ENCODE measurements around the gene ATG10.
"Not testable (repeated sequence)": the region's sequence is repeated elsewhere in the genome, so short reads cannot be mapped to it uniquely, and the experiment has no call there.

Gene ATG10

DNA sequence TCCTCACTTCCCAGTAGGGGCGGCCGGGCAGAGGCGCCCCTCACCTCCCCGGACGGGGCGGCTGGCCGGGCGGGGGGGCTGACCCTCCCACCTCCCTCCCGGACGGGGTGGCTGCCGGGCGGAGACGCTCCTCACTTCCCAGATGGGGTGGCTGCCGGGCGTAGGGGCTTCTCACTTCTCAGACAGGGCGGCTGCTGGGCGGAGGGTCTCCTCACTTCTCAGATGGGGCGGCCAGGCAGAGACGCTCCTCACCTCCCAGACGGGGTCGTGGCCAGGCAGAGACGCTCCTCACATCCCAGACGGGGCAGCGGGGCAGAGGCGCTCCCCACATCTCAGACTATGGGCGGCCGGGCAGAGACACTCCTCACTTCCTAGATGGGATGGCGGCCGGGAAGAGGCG is 11.7 kb downstream of the ATG10 start:
- H3K27me3 ChIP-seq (ENCODE audit: control insufficient read depth, insufficient read depth, low read length); H3K9me3 ChIP-seq (ENCODE audit: control insufficient read depth, low read depth, low read length); H3K36me3 ChIP-seq (ENCODE audit: control insufficient read depth, low read depth, low read length); H3K27ac ChIP-seq (ENCODE audit: low read length); H3K4me3 ChIP-seq (ENCODE audit: low read length); H3K9ac ChIP-seq (ENCODE audit: low read length): not testable (repeated sequence)
- peaks cover 27% of the 10 kb centered on the region for H3K4me1 ChIP-seq (ENCODE audit: control insufficient read depth, low read depth, low read length)

DNA sequence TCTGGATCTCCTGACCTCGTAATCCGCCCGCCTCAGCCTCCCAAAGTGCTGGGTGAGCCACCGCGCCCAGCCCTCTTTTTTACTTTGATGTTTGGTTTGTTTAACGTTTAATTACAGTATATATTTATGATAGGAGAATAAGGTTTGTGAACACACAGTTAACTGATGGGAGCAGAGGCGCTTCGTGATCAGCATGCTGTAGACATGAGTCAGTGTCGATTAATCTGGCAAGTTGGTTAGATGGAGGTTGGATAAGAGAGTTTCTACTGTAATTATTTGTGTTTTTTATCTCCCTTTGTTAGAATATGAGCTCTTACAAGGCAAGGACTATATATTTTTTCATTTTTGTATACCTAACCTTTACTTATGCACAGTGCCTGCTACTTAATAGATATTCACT is 14.3 kb downstream of the ATG10 start:
- H3K36me3 ChIP-seq (ENCODE audit: control insufficient read depth, low read depth, low read length): no peaks in the 10 kb centered on the region

DNA sequence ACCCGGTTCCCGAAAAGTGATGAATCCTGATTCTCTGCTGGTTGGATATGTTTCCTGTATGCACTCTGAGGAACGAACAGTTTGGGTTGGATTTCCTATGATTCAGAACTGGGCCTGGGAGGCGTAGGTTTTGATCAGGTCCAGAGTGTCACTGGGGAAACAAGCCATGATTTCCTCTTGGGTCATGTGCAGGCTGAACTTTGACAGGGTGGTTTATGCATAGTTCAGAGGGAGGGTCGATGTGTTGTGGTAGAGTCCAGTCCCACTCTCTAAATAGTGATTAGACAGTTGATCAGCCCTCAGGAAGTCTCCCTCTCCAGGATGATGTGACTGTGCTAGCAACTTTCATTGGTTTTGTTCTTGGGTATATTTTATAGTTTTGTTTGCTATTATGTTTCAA is 17.4 kb downstream of the ATG10 start:
- no peak overlapping the region for H3K27ac ChIP-seq (ENCODE audit: low read length)
- H3K9me3 ChIP-seq (ENCODE audit: control insufficient read depth, low read depth, low read length): no peaks in the 10 kb centered on the region
- H3K27me3 ChIP-seq (ENCODE audit: control insufficient read depth, insufficient read depth, low read length): no peaks in the 10 kb centered on the region
- no peaks in the 10 kb centered on the region for H3K36me3 ChIP-seq (ENCODE audit: control insufficient read depth, low read depth, low read length)
- no peak overlapping the region for H3K9ac ChIP-seq (ENCODE audit: low read length)
- H3K4me1 ChIP-seq (ENCODE audit: control insufficient read depth, low read depth, low read length): no peaks in the 10 kb centered on the region
- no peak overlapping the region for H3K4me3 ChIP-seq (ENCODE audit: low read length)

More for the DNA sequence above, 14.3 kb downstream of the ATG10 start:
- Histone ChIP-seq H3K9ac (ENCODE audit: low read length) (no peak overlapping the region), H3K4me1 (ENCODE audit: control insufficient read depth, low read depth, low read length) (peaks cover 9% of the 10 kb centered on the region), H3K4me3 (ENCODE audit: low read length) (no peak overlapping the region), H3K9me3 (ENCODE audit: control insufficient read depth, low read depth, low read length) (no peaks in the 10 kb centered on the region), H3K27ac (ENCODE audit: low read length) (no peak overlapping the region), H3K27me3 (ENCODE audit: control insufficient read depth, insufficient read depth, low read length) (no peaks in the 10 kb centered on the region)

DNA sequence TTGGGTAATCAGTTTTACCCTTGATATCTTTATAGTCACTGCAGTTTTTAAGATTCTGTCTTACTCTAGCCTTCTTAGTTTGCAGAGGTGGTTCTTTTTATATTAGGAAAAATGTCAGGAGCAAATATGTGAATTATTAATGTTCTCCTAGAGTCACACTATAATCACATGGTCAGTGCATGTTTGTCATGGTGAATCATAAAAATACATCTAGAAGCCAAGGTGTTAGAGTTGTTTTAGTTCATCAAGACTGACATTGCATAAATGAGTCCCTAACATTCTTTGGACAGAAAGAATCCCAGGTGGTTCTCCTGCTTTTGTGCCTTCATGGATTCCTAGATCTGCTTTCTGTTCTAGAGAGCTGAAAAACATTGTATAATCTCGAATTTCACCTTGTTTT is 22.9 kb downstream of the ATG10 start:
- H3K27ac ChIP-seq (ENCODE audit: low read length): no peak overlapping the region
- no peaks in the 10 kb centered on the region for H3K27me3 ChIP-seq (ENCODE audit: control insufficient read depth, insufficient read depth, low read length)
- H3K36me3 ChIP-seq (ENCODE audit: control insufficient read depth, low read depth, low read length): no peaks in the 10 kb centered on the region
- no peaks in the 10 kb centered on the region for H3K4me1 ChIP-seq (ENCODE audit: control insufficient read depth, low read depth, low read length)
- H3K9me3 ChIP-seq (ENCODE audit: control insufficient read depth, low read depth, low read length): no peaks in the 10 kb centered on the region
- no peak overlapping the region for H3K4me3 ChIP-seq (ENCODE audit: low read length)
- no peak overlapping the region for H3K9ac ChIP-seq (ENCODE audit: low read length)

DNA sequence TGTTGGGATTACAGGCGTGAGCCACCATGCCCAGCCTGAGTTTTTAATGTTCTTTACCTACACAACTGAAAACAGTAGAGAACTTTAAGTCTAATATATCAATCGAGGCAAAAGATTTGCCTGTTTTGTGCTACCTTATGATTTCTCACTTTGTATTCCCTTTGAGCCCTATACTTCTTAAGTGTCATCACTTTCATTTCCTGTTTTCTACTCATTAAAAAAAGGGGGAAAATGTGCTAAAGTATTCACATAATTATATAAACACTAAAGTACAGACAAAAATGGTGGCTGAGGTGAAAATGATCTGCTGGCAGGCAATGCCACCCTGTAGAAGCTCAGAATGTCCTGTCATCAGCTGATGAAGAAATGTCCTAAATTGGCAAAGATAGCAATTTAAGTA is 23.6 kb downstream of the ATG10 start:
- no peak overlapping the region for H3K9ac ChIP-seq (ENCODE audit: low read length)
- H3K4me1 ChIP-seq (ENCODE audit: control insufficient read depth, low read depth, low read length): no peaks in the 10 kb centered on the region
- no peaks in the 10 kb centered on the region for H3K9me3 ChIP-seq (ENCODE audit: control insufficient read depth, low read depth, low read length)
- no peaks in the 10 kb centered on the region for H3K27me3 ChIP-seq (ENCODE audit: control insufficient read depth, insufficient read depth, low read length)
- H3K4me3 ChIP-seq (ENCODE audit: low read length): no peak overlapping the region
- no peaks in the 10 kb centered on the region for H3K36me3 ChIP-seq (ENCODE audit: control insufficient read depth, low read depth, low read length)
- no peak overlapping the region for H3K27ac ChIP-seq (ENCODE audit: low read length)

DNA sequence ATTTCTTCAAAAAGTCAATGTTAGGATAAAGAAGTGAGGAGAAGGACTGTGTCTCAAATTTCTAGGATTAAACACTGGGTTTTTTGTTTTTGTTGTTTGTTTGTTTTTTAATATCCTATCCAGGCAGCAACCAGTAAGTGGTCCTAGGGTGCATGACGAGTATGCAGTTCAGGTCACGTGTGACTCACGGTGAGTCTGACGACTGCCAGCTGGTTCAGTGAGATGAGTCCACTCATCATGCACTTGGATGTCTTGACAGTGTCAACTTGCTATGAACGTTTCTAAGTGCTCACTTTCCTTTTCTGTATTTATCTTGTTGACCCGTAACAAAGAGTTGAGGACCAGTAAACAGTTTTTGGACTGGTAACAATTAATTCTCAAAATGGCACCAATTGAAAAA is 32.7 kb downstream of the ATG10 start:
- H3K4me3 ChIP-seq (ENCODE audit: low read length): no peak overlapping the region

DNA sequence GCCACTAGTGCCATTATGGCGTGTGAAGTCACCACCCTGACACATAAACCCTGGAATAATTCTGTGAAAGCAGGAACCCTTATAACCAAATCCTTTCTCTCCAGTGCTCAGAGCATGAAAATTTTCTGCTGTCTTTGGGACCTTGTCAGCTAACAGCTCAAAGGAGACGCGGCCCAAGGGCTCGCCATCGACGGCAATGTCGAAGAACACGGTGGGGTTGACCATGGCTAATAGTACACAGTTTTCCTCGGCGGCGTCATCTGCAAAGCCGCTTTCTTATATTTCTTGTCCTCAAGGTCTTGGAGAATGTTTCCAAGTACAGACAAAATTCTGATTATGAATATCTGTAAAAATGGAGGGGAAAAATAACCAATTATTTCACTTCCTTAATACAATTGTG is 38.0 kb downstream of the ATG10 start:
- not testable (repeated sequence) for H3K4me1 ChIP-seq (ENCODE audit: control insufficient read depth, low read depth, low read length); H3K9ac ChIP-seq (ENCODE audit: low read length); H3K36me3 ChIP-seq (ENCODE audit: control insufficient read depth, low read depth, low read length); H3K9me3 ChIP-seq (ENCODE audit: control insufficient read depth, low read depth, low read length); H3K4me3 ChIP-seq (ENCODE audit: low read length); H3K27me3 ChIP-seq (ENCODE audit: control insufficient read depth, insufficient read depth, low read length); H3K27ac ChIP-seq (ENCODE audit: low read length)

More for the DNA sequence above, 32.7 kb downstream of the ATG10 start:
- Histone ChIP-seq H3K27ac (ENCODE audit: low read length) (no peak overlapping the region), H3K9ac (ENCODE audit: low read length) (no peak overlapping the region), H3K36me3 (ENCODE audit: control insufficient read depth, low read depth, low read length) (no peaks in the 10 kb centered on the region), H3K9me3 (ENCODE audit: control insufficient read depth, low read depth, low read length) (no peaks in the 10 kb centered on the region), H3K27me3 (ENCODE audit: control insufficient read depth, insufficient read depth, low read length) (no peaks in the 10 kb centered on the region), H3K4me1 (ENCODE audit: control insufficient read depth, low read depth, low read length) (no peaks in the 10 kb centered on the region)

DNA sequence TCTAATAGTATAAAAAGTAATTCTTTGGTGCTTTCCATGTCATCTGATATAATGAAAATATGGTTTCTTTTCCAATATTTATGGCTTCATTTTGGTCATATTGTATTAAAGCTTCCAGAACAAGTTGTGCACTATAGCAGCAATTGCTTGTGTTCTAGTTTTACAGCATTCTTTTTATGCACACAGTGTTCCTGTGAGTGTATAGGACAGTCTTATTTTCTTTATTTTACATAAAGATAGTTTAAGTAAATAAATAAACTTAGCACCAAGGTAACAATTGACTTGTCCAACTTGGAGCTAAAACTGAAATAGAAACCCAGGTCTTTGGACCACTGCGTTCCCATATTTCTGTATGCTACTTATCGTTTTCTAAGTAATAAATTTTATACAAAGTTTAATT is 38.9 kb downstream of the ATG10 start:
- Histone ChIP-seq H3K9ac (ENCODE audit: low read length) (no peak overlapping the region), H3K36me3 (ENCODE audit: control insufficient read depth, low read depth, low read length) (no peaks in the 10 kb centered on the region), H3K9me3 (ENCODE audit: control insufficient read depth, low read depth, low read length) (no peaks in the 10 kb centered on the region), H3K4me1 (ENCODE audit: control insufficient read depth, low read depth, low read length) (no peaks in the 10 kb centered on the region), H3K4me3 (ENCODE audit: low read length) (no peak overlapping the region), H3K27me3 (ENCODE audit: control insufficient read depth, insufficient read depth, low read length) (no peaks in the 10 kb centered on the region), H3K27ac (ENCODE audit: low read length) (no peak overlapping the region)

DNA sequence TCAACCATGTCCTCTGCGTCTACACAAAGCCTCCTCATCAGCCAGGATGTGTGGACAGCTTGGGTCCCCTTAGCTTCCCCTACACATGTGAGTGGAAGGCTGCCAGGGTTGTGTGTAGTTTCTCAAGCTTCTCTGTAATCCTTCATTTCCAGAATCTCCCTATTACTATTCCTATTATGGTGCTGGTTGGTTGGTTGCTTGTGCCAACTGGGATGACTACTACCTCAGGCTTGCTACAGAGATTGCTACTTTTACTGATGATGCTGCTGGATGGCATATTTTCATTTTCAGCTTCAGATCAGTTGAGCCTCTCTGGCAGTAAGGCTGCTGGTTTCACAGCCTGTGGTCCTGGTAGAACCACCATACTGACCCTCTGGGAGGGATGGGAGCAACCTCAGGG is 39.9 kb downstream of the ATG10 start:
- no peaks in the 10 kb centered on the region for H3K4me1 ChIP-seq (ENCODE audit: control insufficient read depth, low read depth, low read length)
- H3K27me3 ChIP-seq (ENCODE audit: control insufficient read depth, insufficient read depth, low read length): no peaks in the 10 kb centered on the region
- no peaks in the 10 kb centered on the region for H3K36me3 ChIP-seq (ENCODE audit: control insufficient read depth, low read depth, low read length)
- H3K27ac ChIP-seq (ENCODE audit: low read length): no peak overlapping the region
- no peaks in the 10 kb centered on the region for H3K9me3 ChIP-seq (ENCODE audit: control insufficient read depth, low read depth, low read length)
- H3K4me3 ChIP-seq (ENCODE audit: low read length): no peak overlapping the region
- no peak overlapping the region for H3K9ac ChIP-seq (ENCODE audit: low read length)

DNA sequence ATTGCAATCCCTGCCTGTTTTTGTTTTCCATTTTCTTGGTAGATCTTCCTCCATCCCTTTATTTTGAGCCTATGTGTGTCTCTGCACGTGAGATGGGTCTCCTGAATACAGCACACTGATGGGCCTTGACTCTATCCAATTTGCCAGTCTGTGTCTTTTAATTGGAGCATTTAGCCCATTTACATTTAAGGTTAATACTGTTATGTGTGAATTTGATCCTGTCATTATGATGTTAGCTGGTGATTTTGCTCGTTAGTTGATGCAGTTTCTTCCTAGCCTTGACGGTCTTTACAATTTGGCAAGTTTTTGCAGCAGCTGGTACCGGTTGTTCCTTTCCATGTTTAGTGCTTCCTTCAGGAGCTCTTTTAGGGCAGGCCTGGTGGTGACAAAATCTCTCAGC is 42.8 kb downstream of the ATG10 start:
- H3K4me1 ChIP-seq (ENCODE audit: control insufficient read depth, low read depth, low read length); H3K4me3 ChIP-seq (ENCODE audit: low read length); H3K9ac ChIP-seq (ENCODE audit: low read length); H3K36me3 ChIP-seq (ENCODE audit: control insufficient read depth, low read depth, low read length); H3K27ac ChIP-seq (ENCODE audit: low read length); H3K27me3 ChIP-seq (ENCODE audit: control insufficient read depth, insufficient read depth, low read length); H3K9me3 ChIP-seq (ENCODE audit: control insufficient read depth, low read depth, low read length): not testable (repeated sequence)

DNA sequence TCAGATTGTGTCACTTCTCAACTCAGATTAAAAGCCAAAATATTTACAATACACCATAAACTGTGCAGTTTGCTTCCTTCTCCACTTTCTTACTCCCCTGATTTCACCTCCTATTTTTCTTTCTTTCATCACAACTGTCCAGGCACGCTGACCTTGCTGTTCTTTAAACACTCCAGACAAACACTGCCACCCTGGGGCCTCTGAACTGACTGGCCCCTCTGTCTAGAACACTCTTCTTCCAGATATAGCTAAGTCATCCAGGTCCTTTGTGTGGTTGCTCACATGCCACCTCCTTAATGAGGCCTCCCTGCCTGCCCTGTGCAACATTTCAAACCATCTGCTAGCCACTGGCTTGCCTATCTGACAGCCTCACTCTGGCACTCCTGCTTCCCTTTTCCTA is 46.6 kb downstream of the ATG10 start:
- Histone ChIP-seq H3K4me3 (ENCODE audit: low read length) (no peak overlapping the region), H3K27ac (ENCODE audit: low read length) (no peak overlapping the region), H3K27me3 (ENCODE audit: control insufficient read depth, insufficient read depth, low read length) (no peaks in the 10 kb centered on the region), H3K4me1 (ENCODE audit: control insufficient read depth, low read depth, low read length) (peaks cover 11% of the 10 kb centered on the region), H3K9ac (ENCODE audit: low read length) (no peak overlapping the region), H3K36me3 (ENCODE audit: control insufficient read depth, low read depth, low read length) (no peaks in the 10 kb centered on the region), H3K9me3 (ENCODE audit: control insufficient read depth, low read depth, low read length) (no peaks in the 10 kb centered on the region)

DNA sequence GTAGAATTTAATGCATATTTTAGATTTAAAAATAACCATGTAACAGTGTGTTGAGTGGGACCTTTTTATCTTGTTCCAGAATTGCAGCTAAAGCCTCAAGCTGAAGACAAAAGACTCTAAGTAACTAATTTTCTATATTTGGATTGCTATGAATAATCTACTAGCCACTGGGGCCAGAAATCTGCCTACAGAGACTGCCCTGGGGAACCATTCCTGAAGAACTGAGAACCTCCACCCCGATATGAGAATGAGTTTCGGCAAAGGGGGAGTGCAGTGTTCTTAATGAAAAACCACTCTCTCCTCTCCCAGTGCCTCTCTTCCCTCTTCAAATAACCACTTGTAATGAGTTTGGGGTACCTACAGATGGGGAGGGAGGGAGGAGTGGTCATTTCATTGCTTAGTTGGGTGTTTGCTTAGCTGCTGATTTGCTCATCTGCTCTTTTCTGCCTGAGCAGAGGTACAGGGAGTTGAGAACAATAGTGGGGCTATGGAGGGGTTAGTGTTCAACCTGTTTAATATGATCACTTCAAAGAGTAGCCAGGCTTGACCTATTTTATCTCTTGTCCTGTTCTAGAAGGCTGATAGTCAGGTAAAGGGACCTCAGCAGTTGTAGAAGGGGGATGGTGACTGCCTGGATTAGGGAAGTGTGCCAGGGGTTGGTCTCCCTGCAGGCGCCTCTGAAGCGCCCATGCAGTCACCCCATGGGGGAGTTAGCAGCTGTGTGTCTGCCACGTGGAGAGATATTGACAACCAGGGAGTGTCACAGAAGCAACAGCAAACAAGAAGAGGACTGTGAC is 47.7 kb downstream of the ATG10 start:
- Histone ChIP-seq H3K9ac (ENCODE audit: low read length) (no peak overlapping the region), H3K36me3 (ENCODE audit: control insufficient read depth, low read depth, low read length) (no peaks in the 10 kb centered on the region), H3K27ac (ENCODE audit: low read length) (no peak overlapping the region), H3K4me1 (ENCODE audit: control insufficient read depth, low read depth, low read length) (peaks cover 22% of the 10 kb centered on the region), H3K9me3 (ENCODE audit: control insufficient read depth, low read depth, low read length) (no peaks in the 10 kb centered on the region), H3K4me3 (ENCODE audit: low read length) (no peak overlapping the region), H3K27me3 (ENCODE audit: control insufficient read depth, insufficient read depth, low read length) (no peaks in the 10 kb centered on the region)

All from iPS-18a (cell line).